GM19025 (cell line): ENCODE results near the gene LDHA.

ENCODE experiments used
- ATAC-seq: cut with Tn5 transposase; IDR thresholded peaks from one replicate; pipeline ENCODE4 v1.9.1; 2021; ENCODE audit warnings: mild to moderate bottlenecking, low read depth, moderate library complexity; ENCODE audit not compliant: unreplicated experiment

LDHA gene

DNA sequence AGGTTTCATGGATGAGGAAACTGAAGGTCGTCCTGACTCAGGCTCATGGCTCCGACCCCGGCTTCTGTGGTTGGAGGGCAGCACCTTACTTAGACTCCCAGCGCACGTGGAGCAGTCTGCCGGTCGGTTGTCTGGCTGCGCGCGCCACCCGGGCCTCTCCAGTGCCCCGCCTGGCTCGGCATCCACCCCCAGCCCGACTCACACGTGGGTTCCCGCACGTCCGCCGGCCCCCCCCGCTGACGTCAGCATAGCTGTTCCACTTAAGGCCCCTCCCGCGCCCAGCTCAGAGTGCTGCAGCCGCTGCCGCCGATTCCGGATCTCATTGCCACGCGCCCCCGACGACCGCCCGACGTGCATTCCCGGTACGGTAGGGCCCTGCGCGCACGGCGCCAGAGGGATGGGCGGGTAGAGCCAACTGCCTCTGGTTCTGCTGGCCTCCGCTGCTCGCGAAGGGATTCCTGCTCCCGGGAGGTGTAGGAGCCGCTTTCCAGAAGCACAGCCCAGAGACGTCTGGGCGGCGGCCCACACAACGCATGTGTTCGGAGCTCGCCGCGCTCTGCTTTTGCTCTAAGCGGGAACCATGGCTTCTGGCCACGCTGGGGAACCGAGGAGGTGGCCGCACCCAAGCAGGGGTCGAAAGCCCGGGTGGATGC lies at the start of gene LDHA:
Gene LDHA, plus strand, starts transcription at position 289 of the 653 bp plus-strand sequence. CDS start 2,280 bp downstream, outside the sequence.
- ATAC-seq: peak; percentile 58

DNA sequence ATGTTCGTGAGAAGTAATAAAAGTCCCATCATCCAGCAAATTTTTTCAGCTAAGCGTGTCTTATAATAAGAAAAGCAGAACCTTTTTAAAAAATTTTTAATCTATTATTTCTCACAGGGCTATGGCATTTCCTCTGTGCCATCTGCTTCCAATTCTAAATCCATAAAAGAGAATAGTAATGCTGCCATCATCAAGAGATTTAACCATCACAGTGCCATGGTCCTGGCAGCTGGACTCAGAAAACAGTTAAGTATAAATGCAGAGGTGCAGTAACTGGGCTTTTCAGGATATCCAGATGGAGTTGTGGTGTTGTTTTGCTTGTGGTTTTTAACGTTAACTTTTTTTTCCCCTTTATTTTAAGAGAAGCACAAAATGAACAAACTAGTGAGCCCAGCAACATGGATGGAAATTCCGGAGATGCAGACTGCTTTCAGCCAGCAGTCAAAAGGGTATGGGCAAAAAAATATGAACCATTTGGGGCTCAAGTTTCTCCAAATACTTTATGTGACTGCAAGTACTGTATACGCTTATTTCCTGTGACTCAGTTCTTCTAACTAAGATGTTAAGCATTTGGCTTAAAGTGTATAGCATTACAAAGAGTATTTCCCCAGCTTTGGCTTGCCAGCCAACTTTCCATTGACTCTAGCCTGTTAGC lies 46.8 kb upstream of the LDHA start:
- no peak for ATAC-seq

DNA sequence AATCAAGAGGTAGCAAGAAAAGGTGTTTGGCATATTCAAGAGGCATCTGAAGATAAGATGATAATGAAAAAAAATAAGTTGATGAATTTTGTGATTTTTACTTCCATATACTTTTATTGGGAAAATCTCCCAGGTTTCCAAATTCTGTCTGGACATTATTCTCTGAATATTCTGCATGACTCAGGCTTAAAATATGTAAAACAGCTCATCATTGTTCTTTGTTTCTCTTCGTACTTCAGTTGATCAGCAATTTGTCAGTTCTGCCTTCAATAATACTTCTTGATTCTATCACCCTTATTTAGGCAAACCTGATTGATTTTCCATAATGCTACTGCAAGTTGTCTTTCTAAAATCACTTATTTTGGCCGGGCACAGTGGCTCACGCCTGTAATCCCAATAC lies 41.8 kb upstream of the LDHA start:
- no peak for ATAC-seq

DNA sequence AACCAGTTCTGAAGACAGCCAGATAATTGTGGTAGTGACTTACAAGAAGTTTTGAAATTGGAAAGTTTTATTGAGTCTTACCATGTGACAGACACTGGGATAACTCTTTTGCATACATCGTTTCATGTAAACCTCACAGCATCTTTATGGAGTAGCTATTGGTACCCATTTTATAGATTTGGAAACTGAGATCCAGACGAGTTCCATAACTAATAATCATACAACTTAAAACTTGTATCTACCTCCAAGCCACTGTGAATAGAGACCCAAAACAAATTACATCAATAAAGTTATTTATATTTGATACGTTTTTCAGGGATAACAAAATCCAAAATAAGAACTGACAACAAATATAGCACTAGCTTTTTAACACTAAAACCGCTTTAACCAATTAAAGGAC lies 35.7 kb upstream of the LDHA start:
- ATAC-seq: no peak

DNA sequence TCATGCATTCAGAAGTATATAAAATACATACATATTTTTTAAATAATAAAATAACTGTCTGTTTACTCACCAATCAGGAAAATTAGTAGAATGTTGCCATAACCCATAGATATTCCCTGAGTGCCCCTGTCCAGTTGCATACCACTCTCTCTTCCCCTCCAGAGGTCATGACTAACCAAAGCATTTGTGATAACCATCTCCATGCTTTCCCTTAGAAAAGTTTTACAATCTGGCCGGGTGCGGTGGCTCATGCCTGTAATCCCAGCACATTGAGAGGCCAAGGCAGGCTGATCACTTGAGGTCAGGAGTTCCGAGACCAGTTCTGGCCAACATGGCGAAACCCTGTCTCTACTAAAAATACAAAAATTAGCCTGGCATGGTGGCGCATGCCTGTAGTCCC lies 33.2 kb upstream of the LDHA start:
- no peak for ATAC-seq

DNA sequence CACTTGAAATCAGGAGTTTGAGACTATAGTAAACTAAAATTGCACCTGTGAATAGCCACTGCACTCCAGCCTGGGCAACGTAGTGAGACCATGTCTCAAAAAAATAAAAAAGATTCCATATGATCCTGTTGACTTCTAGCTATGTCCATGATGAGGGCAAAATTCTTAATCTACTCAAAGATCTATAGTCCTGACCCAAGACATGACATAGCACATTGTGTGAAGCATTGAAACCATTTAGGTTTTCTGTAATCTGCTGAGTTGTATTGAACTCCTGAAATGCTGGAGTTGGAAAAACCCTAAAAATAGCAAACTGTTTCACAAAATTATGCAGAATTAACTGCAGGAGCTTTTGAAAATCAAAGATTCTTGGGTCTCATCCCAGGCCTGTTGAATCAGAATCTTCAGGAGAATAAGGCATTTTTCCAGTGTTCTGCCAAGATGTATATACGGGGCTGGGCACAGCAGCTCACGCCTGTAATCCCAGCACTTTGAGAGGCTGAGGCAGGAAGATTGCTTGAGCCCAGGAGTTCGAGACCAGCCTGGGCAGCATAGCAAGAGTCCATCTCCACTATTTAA lies 29.8 kb upstream of the LDHA start:
- no peak for ATAC-seq

DNA sequence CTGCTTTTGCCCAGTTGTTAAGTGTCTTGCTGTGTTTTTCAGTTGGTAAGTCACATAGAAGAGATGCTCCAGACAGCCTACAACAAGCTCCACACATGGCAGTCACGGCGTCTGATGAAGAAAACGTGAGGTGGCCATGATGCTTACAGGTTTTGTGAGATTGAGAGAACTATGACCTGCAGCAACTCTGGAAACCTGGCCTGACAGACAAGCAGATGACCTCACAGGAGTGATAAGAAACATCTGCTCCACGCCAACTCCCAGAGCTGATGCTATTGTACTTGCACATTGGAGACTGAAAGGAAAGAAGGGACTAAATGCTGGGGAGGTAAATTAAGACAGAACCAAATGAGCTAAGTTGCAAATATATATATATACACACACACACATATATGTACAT lies 28.6 kb upstream of the LDHA start:
- no peak for ATAC-seq

DNA sequence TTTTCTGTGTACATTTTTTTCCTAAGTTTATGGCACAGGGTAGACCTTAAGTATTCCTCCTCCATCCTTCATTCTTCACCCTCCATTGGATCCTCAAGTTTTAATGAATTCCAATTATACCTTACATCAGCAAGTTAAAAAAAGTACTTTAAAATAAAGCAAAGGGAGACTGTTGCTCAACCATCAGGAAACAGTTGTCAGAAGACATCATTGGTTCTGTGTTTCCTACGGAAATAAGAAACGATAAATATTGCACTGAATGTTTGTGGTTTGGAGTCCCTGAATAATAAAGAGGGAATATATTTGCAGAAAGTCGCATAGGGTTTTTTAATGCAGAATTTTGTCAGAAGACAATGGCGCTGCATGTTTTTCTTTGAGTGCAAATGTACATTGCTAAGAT lies 28.1 kb upstream of the LDHA start:
- ATAC-seq: no peak

DNA sequence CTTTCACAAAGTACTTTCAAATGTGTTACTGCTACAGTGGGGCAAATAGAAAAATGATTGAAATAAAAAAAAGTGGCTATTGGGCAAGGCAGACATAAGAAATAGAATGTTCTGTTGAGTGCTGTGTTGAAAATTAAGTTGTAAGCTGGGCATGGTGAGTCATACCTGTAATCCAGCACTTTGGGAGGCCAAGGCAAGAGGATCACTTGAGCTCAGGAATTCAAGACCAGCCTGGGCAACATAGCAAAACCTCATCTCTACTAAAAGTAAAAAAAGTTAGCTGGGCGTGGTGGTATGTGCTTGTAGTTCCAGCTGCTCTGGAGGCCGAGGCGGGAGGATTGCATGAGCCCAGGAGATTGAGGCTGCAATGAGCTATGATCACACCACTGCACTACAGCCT lies 26.9 kb upstream of the LDHA start:
- no peak for ATAC-seq

DNA sequence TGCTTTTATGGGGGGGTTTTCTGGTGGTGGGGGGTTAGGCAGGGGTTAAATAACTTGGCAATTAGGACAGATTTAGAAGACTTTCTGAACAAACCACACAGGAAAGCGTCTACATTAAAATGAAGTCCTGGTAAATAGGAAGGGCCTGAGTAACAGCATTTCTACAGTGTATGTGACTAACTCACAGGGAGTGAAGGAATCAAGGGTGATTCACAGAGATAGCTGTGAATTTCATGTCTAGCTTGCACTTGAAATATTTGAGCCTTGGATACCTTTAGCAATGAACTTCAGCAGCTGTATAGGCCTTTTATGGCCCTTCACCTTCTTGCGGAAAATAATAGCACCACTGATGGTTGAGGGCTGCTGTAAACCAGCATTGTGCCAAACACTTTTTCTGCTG lies 26.1 kb upstream of the LDHA start:
- ATAC-seq: no peak

DNA sequence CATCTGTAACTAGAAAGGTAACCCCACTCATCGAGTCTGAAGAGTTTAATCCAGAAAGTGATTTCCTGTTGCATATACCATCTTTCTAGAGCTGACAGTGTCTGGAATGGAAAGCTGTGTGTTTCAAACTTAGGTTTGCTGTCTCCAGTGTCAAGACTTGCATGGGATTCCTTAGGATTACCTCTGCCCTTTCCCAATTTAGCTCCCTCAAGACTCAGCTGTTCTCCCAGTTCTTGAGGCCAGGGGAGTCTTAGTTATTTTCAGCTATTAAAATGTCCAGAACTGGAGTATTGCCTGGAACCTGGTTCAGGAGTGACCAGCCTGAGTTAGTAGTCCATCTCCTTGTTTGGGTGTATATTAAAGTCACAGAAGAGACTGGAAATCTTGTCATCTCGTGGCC lies 25.0 kb upstream of the LDHA start:
- no peak for ATAC-seq

DNA sequence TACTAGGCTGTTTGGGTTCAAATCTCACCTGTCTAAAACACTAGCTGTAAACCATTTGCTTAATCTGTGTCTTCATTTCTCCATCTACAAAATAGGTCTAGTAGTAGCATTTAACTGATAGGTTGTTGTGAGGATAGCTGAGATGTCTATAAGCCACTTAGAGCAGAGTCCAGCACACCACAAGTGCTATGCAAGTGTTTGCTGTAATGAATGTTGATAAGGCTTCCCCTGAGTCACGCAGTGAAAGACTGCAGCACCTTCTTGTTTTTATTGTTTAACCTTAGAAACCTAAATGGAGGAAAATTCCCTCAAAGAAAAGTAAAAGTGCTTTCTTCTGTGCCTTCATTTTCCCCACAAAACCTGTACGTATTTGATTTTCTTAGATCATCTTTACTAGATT lies 23.1 kb upstream of the LDHA start:
- no peak for ATAC-seq

DNA sequence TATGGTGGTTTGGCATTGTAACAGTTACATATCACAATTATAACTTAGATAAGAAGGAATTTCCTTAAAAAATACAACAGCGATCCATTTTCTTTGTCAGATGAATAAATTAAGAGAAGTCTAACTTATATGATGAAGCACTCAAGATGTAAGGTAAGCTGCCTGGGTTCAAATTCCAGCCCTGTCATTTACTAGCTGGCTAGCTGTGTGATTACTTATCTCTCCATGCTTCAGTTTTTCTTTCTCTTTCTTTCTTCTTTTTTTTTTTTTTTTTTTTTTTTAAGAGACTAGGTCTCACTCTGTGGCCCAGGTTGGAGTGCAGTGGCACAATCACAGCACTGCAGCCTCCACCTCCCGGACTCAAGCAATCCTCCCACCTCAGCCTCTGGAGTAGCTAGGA lies 22.2 kb upstream of the LDHA start:
- no peak for ATAC-seq

DNA sequence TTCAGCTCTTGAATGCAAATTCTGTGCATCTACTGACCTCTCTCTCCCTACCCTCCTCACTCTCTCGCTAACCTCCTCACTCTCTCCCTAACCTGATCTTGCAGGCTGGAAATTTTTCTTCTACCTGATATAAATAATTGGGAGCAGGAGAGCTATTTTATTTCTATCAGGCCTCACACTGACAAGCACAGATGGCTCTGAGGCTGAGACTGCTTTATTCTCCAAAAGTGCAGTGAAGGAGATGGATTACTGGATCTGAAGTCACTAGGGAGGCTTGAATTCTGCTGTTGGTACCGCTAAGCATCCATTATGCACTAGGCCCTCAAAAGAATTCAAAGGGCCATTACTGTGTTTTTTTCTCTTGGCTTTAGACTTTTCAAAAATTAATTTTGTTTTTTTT lies 19.4 kb upstream of the LDHA start:
- no peak for ATAC-seq

DNA sequence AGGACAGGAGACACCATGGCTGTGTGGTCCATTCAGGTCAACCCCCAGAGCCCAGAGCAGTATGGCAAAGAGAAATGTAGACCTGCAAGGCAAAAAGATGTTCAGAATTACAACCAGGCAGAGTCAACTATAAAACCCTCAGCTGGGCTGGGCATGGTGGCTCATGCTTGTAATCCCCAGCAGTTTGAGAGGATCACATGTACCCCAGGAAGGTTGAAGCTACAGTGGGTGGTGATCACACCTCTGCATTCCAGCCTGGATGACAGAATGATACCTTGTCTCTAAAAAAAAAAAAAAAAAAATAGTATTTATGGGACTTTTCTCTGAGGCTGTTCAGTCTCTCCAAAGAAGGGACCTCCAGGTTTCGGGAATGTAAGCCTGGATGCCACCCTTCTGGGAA lies 18.4 kb upstream of the LDHA start:
- no peak for ATAC-seq

DNA sequence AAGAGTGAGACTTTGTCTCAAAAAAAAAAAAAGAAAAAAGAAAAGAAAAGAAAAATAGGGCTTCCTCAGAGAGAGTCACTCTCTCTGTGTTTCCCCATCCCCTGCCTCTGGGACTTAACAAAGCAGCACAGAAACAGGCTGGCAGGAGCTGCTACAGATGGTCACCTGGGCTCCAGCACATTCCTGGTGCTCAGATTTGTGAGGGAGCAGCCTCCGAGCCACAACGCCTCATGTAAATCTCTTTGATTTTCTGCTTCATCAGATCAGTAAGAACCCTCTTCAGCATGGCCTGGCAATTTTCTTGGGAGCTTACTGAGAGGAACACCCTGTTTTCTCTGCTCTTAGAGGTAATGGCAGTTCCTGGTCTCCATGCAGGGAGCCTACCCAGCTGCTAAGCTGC lies 15.2 kb upstream of the LDHA start:
- ATAC-seq: no peak

DNA sequence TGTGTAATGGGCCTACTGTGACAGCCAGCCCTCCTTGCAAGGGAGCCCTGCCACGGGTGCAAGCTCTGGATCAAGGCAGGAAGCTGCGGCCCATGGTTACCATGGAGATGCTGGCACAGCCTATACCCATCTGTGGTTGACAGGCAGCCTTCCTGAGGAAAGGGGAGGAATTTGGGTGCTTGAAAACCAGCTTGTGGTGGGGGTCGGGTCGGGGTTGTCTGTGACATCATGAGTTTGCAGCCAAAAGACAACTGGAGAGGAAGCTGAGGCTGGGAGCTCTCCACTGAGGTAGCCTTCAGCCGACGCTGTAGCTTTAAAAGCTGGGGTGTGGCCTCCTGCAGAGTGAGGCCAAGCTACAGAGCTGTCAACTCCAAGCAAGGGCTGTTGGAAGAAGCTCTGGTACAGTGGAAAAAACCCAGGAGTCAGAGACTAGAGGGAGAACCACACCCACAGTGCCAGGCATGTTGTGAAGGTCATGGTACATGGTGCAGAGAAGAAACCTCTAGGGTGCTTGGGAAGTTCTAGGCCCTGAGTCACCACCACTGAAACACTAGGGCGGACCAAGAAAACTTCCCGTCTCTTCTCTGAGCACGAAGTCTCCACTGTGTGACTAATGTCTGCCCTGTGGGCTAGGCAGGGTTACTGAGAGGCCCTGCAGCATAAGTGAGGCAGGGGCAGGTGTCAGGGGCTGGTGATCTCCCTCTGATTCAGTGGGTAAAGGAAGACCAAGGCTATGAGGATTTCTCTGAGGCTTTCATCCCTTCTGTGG lies 10.8 kb upstream of the LDHA start:
- ATAC-seq: peak; percentile 82

DNA sequence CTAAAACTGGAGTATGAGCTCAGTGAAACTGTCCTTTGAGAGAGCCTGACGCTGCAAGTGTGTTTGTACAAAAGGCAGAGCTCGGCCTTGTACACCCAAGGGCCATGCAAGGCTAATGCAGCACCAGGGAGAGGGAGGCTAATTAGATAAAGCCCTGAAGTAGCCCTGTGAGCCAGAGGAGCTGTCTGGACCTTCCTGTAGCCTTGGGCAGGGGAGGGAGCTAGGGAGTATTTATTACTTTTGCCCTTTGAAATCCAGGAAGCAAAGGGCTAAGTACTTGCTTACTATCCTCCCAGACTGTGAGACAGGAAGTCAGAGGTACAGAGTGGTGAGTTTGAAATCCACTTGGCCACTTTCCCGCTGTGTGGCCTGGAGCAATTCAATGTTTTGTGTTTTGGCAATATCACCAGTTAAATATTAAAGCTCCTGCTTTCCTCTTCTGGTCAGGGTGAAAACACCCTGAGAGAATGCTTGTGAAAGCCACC lies 10.2 kb upstream of the LDHA start:
- peak; percentile 39 for ATAC-seq

DNA sequence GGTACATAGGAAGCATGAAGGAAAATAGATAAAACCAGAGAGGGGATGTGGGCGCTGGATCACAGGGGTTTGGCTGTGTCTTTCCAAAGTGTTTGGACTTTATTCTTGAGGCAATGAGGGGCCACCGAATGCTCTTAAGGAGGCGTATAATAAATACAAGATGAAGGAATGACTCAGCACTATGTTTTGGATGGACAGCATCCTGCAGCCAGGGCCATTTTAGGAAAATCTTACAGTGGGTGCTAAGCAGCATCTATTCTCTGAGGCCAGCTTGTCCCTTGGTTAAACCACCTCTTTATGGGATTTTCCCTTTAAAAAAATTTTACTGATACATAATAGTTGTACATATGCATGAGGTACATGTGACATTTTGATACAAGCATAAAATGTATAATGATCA lies 4.3 kb upstream of the LDHA start:
- no peak for ATAC-seq

DNA sequence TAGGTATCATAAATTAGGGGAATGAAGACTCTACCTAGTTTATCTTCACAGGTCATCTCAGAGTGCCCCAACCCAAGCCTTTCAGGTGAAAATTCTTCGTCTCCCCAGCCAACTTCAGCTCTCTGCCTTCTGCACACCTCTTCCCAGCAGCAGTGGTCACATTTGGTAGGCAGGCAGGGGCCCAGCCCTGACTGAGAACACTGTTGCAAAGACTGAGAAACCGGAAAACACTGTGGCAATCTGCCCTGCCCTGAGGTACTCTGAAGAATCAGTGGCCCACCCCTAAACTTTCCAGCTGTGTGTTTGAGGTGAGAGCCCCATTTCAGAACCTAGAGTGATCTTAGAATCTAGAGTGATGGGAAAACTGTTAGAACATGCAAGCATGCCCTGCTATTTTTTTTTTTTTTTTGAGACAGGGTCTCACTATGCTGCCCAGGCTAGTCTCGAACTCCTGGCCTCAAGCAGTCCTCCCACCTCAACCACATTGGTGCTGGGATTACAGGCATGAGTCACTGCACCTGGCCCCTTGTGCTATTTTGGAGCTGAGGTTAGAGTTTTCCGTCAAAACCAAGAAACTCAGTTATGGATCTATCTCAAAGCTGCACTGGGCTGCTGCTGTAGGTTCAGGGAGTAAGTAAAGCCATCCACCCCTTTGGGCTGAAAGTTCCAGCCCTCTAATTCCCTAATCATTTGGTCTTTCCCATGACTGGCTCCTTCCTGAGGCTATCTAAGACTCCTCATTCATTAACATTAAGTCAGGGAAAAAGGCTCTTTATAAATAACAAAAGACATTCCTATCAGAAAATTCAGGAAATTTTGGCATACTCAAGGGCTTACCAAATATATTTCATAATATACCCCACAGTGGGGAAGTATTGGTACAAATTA lies 1.7 kb upstream of the LDHA start:
- no peak for ATAC-seq
